Stromal cell of bone marrow (primary cell): ENCODE measurements around the gene NMNAT2.

Experiments used
- DNase-seq: peaks from one replicate; pipeline ENCODE4 v3.0.0-alpha.2; 2012; ENCODE audit warnings: low read depth

NMNAT2 gene

GRCh38 chr1:183236158-183236725 lies 181.9 kb downstream of the NMNAT2 start:
- DNase-seq: no peak

GRCh38 chr1:183235503-183235902 lies 182.7 kb downstream of the NMNAT2 start:
- no peak for DNase-seq

- DNase-seq: peak; percentile 99
These were observed 183.3 kb downstream of the NMNAT2 start for GRCh38 chr1:183234660-183235476.

GRCh38 chr1:183233113-183233512 lies 185.1 kb downstream of the NMNAT2 start:
- DNase-seq: no peak

- no peak for DNase-seq
These were observed 186.6 kb downstream of the NMNAT2 start for GRCh38 chr1:183231545-183231944.

GRCh38 chr1:183230413-183230812 lies 187.8 kb downstream of the NMNAT2 start:
- no peak for DNase-seq

- DNase-seq: no peak
These were observed 189.6 kb downstream of the NMNAT2 start for GRCh38 chr1:183228347-183229220.

GRCh38 chr1:183227422-183228346 lies 190.5 kb downstream of the NMNAT2 start:
- no peak for DNase-seq

- DNase-seq: no peak
These were observed 191.2 kb downstream of the NMNAT2 start for GRCh38 chr1:183226963-183227362.

GRCh38 chr1:183226361-183226760 lies 191.8 kb downstream of the NMNAT2 start:
- DNase-seq: no peak

- no peak for DNase-seq
These were observed 194.7 kb downstream of the NMNAT2 start for GRCh38 chr1:183223467-183223866.

GRCh38 chr1:183222909-183223308 lies 195.3 kb downstream of the NMNAT2 start:
- no peak for DNase-seq

- no peak for DNase-seq
These were observed 198.6 kb downstream of the NMNAT2 start for GRCh38 chr1:183219616-183220009.

GRCh38 chr1:183218971-183219615 lies 199.1 kb downstream of the NMNAT2 start:
- DNase-seq: no peak

GRCh38 chr1:183218027-183218618 lies 200.1 kb downstream of the NMNAT2 start:
- DNase-seq: no peak

- no peak for DNase-seq
These were observed 202.2 kb downstream of the NMNAT2 start for GRCh38 chr1:183215936-183216335.

GRCh38 chr1:183215076-183215720 lies 203.0 kb downstream of the NMNAT2 start:
- DNase-seq: no peak

GRCh38 chr1:183214021-183214970 lies 203.9 kb downstream of the NMNAT2 start:
- DNase-seq: no peak

GRCh38 chr1:183212870-183213269 lies 205.3 kb downstream of the NMNAT2 start:
- DNase-seq: no peak
